ENCODE measurements around the gene CCDC88B. TPM values are rescaled to one million over a fixed set of nuclear protein-coding genes. Genes with fewer than 3 reads are reported as not detected.

Gene CCDC88B
- total and polyA plus RNA-seq, 5 donors: 5.9 to 25.1 (median 12.7) TPM

DNA sequence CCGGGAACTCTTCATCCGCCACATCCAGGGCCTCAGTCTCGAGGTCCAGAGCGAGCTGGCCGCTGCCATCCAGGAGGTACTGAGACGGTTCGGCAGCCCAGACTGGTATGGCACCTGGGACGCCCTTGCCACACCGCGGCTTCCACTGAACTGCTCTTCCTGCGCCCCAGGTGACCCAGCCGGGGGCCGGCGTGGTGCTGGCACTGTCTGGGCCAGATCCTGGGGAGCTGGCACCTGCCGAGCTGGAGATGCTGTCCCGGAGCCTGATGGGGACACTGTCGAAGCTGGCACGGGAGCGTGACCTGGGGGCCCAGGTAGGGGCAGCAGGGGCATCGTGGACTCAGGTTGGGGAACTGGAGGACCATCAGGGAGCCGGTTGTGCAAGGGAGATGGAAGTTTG is 1.4 kb downstream of the CCDC88B start:
- no peak overlapping the region for H3K27ac ChIP-seq (ENCODE audit: low read length)
- no peak for ATAC-seq
- no peaks in the 10 kb centered on the region for H3K4me1 ChIP-seq (ENCODE audit: control insufficient read depth, insufficient read depth, low read length)
- H3K4me3 ChIP-seq (ENCODE audit: low read length): no peak overlapping the region
- no peaks in the 10 kb centered on the region for H3K9me3 ChIP-seq (ENCODE audit: control insufficient read depth, low read length)
- WGBS: 80% methylated on average over 21 of the region's 21 CpGs
- DNase-seq: peak in 2 of 3 donors; percentile 66 to 71
- intact Hi-C loops (cut with DNase I): no loop called here
- H3K27me3 ChIP-seq (ENCODE audit: control insufficient read depth, insufficient read depth): no peaks in the 10 kb centered on the region

DNA sequence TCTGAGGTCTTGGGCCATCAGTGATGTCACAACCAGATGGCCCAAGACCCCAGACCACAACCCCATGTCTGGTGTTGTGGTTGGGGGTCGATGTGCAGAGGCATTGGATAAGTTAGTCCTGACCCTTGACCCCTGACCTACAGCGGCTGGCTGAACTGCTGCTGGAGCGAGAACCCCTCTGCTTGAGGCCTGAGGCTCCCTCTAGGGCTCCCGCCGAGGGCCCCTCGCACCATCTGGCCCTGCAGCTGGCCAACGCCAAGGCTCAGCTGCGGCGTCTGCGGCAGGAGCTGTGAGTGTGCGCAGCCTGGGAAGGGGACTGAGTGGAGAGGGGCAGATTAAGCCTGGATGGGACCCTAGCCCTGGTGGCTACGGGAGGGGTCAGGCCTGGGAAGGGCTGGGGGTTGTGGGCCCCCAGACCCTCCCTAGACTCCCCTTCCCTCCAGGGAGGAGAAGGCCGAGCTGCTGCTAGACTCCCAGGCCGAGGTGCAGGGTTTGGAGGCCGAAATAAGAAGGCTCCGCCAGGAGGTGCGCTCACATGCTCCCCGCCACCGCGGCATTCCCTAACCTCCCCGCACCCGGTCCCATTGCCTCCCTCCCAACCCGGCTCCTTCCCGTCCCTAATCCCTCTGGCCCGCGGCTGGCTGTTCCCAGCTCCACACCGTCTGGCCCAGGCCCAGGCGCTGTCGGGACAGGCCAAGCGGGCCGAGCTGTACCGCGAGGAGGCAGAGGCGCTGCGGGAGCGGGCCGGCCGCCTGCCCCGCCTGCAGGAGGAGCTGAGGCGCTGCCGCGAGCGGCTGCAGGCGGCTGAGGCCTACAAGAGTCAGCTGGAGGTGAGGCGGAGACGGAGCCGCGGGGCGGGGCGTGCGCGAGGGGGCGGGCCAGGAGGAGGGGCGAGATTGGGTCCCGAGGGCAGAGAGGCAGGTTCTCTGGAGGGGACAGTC is 2.1 kb downstream of the CCDC88B start:
- intact Hi-C loops (cut with DNase I): no loop called here
- 18% methylated on average over 55 of the region's 55 CpGs for WGBS
- no peaks in the 10 kb centered on the region for H3K4me1 ChIP-seq (ENCODE audit: control insufficient read depth, insufficient read depth, low read length)
- H3K27me3 ChIP-seq (ENCODE audit: control insufficient read depth, insufficient read depth): no peaks in the 10 kb centered on the region
- peak; percentile 91 to 92 for ATAC-seq
- no peaks in the 10 kb centered on the region for H3K9me3 ChIP-seq (ENCODE audit: control insufficient read depth, low read length)
- H3K4me3 ChIP-seq (ENCODE audit: low read length): peak overlapping the region; percentile 12
- peak overlapping the region; percentile 33 for H3K27ac ChIP-seq (ENCODE audit: low read length)
- peak; percentile 90 to 97 (median 95) for DNase-seq

DNA sequence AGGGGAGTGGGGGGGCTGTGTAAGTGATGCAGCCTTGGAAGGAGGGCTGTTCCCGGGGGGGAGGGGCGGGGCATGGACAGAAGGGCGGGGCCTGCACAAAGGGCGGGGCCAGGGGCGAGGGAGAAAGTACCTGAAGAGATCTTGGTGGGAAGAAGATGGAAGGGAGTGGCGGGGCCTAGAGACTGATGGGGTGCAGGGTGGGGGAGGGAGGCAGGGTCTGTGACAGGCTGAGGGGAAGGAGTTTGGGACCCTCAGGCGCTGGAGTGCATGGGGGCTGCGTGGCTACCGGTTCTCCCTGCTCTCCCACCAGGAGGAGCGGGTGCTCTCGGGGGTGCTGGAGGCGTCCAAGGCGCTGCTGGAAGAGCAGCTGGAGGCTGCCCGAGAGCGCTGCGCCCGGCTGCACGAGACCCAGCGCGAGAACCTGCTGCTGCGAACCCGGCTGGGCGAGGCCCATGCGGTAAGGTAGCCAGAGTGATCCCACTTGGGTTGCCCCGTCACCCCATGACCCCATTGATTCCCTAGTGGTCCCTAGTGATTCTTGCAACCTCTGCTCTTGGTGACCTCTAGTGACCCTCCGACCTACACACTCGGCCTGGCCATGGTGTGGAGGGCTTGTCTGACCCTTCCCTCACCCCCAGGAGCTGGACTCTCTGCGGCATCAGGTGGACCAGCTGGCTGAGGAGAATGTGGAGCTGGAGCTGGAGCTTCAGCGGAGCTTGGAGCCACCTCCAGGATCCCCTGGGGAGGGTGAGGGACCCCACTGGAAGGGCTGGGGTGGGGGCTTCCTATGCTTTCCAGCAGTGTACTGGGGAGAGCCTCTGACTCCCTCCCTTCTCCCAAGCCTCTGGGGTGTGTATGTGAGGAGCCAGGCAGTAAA is 3.1 kb downstream of the CCDC88B start:
- Histone ChIP-seq H3K27me3 (ENCODE audit: control insufficient read depth, insufficient read depth) (no peaks in the 10 kb centered on the region), H3K9me3 (ENCODE audit: control insufficient read depth, low read length) (no peaks in the 10 kb centered on the region), H3K4me3 (ENCODE audit: low read length) (peak overlapping the region; percentile 12), H3K27ac (ENCODE audit: low read length) (no peak overlapping the region), H3K4me1 (ENCODE audit: control insufficient read depth, insufficient read depth, low read length) (no peaks in the 10 kb centered on the region)
- DNase-seq (peak in 2 of 3 donors; percentile 38 to 61), ATAC-seq (peak in 1 of 2 donors; percentile 23)
- intact Hi-C loops (cut with DNase I): no loop called here
- 63% methylated on average over 29 of the region's 29 CpGs for WGBS

DNA sequence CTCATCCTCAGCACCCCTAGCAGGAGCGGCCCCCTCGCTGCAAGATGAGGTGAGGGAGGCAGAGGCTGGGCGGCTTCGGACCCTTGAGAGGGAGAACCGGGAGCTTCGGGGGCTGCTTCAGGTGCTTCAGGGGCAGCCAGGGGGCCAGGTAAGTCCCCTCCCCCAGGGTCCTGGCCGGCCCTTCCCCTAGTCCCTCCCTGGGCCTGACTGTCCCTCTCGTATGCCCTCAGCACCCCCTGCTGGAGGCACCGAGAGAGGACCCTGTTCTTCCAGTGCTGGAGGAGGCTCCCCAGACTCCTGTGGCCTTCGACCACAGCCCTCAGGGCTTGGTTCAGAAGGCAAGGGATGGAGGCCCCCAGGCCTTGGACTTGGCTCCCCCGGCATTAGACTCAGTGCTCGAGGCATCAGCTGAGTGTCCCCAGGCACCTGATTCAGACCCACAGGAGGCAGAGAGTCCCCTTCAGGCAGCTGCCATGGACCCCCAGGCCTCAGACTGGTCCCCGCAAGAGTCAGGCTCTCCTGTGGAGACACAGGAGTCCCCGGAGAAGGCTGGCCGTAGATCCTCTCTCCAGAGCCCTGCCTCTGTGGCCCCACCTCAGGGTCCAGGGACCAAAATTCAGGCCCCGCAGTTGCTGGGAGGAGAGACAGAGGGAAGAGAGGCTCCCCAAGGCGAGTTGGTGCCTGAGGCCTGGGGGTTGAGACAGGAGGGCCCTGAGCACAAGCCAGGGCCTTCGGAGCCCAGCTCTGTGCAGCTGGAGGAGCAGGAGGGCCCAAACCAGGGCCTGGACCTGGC is 4.0 kb downstream of the CCDC88B start:
- ATAC-seq (peak in 1 of 2 donors; percentile 4), DNase-seq (peak in 2 of 3 donors; percentile 70 to 73)
- no peak overlapping the region for H3K27ac ChIP-seq (ENCODE audit: low read length)
- H3K27me3 ChIP-seq (ENCODE audit: control insufficient read depth, insufficient read depth): no peaks in the 10 kb centered on the region
- intact Hi-C loops (cut with DNase I): no loop called here
- H3K4me1 ChIP-seq (ENCODE audit: control insufficient read depth, insufficient read depth, low read length): no peaks in the 10 kb centered on the region
- 81% methylated on average over 18 of the region's 18 CpGs for WGBS
- no peak overlapping the region for H3K4me3 ChIP-seq (ENCODE audit: low read length)
- H3K9me3 ChIP-seq (ENCODE audit: control insufficient read depth, low read length): no peaks in the 10 kb centered on the region

DNA sequence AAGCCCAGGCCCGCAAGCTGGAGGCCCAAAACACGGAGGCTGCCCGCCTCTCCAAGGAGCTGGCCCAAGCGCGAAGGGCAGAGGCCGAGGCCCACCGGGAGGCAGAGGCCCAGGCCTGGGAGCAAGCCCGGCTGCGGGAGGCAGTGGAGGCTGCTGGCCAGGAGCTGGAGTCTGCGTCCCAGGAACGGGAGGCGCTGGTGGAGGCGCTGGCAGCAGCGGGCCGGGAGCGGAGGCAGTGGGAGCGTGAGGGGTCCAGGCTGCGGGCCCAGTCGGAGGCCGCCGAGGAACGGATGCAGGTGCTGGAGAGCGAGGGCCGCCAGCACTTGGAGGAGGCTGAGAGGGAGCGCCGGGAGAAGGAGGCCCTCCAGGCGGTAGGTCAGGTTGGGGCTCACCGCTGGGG is 4.8 kb downstream of the CCDC88B start:
- Histone ChIP-seq H3K4me3 (ENCODE audit: low read length) (no peak overlapping the region), H3K4me1 (ENCODE audit: control insufficient read depth, insufficient read depth, low read length) (no peaks in the 10 kb centered on the region), H3K9me3 (ENCODE audit: control insufficient read depth, low read length) (no peaks in the 10 kb centered on the region), H3K27ac (ENCODE audit: low read length) (no peak overlapping the region), H3K27me3 (ENCODE audit: control insufficient read depth, insufficient read depth) (no peaks in the 10 kb centered on the region)
- ATAC-seq (no peak), DNase-seq (peak in 1 of 3 donors; percentile 61)
- 96% methylated on average over 28 of the region's 28 CpGs for WGBS
- intact Hi-C loops (cut with DNase I): no loop called here

DNA sequence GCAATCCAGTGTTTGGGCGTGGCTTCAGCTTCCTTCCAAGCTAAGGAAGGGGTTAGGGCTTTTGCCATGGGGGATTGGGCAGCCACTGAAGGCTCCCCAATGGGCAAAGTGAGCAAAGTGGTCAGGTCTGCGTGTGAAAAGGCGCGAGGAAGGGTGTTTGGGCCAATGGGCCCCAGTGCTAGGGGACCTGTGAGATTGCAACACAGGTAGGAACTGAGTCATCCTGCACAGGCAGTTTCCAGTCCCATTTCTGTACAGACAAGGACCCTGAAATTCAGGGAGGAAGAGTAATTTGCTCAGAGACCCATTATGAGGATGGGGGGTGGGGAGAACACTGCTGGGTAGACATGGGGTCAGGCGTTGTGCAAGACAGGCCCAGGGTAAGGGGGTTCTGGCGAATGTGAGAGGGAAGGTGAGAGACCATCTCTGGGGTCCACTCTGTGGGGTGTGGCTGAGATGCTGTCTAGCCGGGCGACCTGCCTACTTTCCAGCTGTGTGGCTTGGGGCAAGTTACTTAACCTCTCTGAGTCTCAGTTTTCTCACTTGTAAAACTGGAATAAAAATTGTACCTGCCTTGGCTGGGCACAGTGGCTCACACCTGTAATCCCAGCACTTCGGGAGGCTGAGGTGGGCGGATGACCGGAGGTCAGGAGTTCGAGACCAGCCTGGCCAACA is 7.3 kb downstream of the CCDC88B start:
- Histone ChIP-seq H3K4me1 (ENCODE audit: control insufficient read depth, insufficient read depth, low read length) (no peaks in the 10 kb centered on the region), H3K9me3 (ENCODE audit: control insufficient read depth, low read length) (no peaks in the 10 kb centered on the region), H3K27ac (ENCODE audit: low read length) (no peak overlapping the region), H3K4me3 (ENCODE audit: low read length) (no peak overlapping the region), H3K27me3 (ENCODE audit: control insufficient read depth, insufficient read depth) (no peaks in the 10 kb centered on the region)
- ATAC-seq (no peak), DNase-seq (no peak)
- intact Hi-C loops (cut with DNase I): no loop called here
- WGBS: 89% methylated on average over 12 of the region's 12 CpGs

DNA sequence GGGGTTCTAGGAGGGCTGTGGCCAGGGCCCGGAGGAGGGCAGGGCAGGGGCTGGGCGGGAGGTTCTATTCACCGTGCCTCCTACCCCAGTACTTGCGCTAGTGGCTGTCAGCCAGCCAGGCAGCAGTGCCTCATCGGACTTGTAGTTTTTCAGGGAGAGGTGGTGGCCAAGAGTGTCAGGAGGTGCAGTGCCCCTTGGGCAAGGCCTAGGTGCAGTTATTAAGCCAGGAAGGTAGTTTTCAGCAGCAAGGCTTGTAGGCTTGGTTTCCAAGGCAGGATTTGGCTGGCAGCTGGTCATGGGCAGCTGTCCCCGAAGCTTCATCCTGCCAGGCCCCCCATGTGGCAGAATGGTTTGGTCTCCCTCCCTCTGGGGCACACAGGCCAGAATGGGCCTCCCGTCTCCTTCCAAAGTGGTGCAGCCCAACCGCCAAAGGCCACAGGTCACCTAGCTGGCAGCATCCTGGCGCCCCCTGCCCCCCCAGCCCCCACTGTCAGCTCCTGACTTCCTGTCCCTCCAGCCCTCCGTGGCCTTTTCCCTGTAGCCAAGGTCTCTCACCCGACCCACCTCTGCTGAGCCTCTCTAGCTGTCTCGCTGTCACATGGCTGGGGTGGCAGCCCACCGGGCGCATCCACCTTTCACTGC is 8.5 kb downstream of the CCDC88B start:
- intact Hi-C loops (cut with DNase I): no loop called here
- no peaks in the 10 kb centered on the region for H3K9me3 ChIP-seq (ENCODE audit: control insufficient read depth, low read length)
- H3K4me1 ChIP-seq (ENCODE audit: control insufficient read depth, insufficient read depth, low read length): no peaks in the 10 kb centered on the region
- H3K27me3 ChIP-seq (ENCODE audit: control insufficient read depth, insufficient read depth): no peaks in the 10 kb centered on the region
- ATAC-seq (no peak), DNase-seq (peak in 1 of 3 donors; percentile 55)
- no peak overlapping the region for H3K27ac ChIP-seq (ENCODE audit: low read length)
- 60% methylated on average over 14 of the region's 14 CpGs for WGBS
- H3K4me3 ChIP-seq (ENCODE audit: low read length): no peak overlapping the region

DNA sequence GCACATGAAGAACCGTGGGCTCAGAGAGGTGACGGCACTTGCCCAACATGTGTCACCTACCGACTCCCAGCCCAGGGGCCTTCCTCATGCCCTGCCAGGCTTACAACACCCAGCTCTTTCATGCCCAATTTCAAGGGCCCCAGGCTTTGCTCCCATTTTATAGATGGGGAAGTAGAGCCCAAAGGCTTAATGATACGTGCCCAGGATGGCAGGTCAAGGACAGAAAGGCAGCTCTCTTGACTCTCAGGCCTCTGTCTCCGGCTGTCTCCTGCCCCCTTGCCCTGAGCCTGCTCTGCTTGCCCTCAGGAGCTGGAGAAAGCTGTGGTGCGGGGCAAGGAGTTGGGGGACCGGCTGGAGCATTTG is 9.0 kb downstream of the CCDC88B start:
- intact Hi-C loops (cut with DNase I): no loop called here
- WGBS: 86% methylated on average over 7 of the region's 7 CpGs
- ATAC-seq (no peak), DNase-seq (no peak)
- H3K4me1 ChIP-seq (ENCODE audit: control insufficient read depth, insufficient read depth, low read length): no peaks in the 10 kb centered on the region
- H3K9me3 ChIP-seq (ENCODE audit: control insufficient read depth, low read length): no peaks in the 10 kb centered on the region
- H3K27ac ChIP-seq (ENCODE audit: low read length): no peak overlapping the region
- H3K4me3 ChIP-seq (ENCODE audit: low read length): no peak overlapping the region
- H3K27me3 ChIP-seq (ENCODE audit: control insufficient read depth, insufficient read depth): no peaks in the 10 kb centered on the region

DNA sequence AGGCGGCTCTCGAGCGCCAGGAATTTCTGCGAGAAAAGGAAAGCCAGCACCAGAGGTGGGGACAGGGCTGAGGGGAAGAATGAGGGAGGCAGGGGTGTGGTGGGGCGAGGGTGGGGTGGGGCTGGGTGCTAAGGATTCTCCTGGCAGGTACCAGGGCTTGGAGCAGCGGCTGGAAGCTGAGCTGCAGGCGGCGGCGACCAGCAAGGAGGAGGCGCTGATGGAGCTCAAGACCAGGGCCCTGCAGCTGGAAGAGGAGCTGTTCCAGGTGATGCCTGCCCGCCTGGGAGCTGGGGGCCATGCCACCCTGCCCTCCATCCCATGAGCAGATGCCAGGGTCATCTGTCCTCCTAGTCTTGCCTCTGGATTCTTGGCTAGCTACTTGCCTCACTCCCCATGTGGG is 9.4 kb downstream of the CCDC88B start:
- 87% methylated on average over 11 of the region's 11 CpGs for WGBS
- ATAC-seq: no peak
- peak in 1 of 3 donors; percentile 41 for DNase-seq

DNA sequence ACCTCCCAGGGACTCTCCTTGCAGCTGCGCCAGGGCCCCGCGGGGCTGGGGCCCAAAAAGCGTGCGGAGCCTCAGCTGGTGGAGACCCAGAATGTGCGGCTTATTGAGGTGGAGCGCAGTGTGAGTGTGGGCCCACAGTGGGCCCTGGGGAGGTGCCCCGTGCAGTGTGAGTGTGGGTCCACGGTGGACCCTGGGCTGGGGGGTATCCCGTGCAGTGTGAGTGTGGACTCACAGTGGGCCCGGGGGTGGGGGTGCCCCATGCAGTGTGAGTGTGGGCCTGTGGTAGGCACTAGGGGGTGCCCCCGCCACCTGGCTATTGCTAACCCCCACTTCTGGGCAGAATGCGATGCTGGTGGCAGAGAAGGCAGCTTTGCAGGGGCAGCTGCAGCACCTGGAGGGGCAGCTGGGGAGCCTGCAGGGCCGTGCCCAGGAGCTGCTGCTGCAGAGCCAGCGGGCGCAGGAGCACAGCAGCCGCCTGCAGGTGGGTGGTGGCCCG is 11.2 kb downstream of the CCDC88B start:
- 94% methylated on average over 18 of the region's 18 CpGs for WGBS
- DNase-seq (no peak), ATAC-seq (no peak)
- H3K4me3 ChIP-seq (ENCODE audit: low read length): no peak overlapping the region
- intact Hi-C loops (cut with DNase I): no loop called here
- no peak overlapping the region for H3K27ac ChIP-seq (ENCODE audit: low read length)
- H3K27me3 ChIP-seq (ENCODE audit: control insufficient read depth, insufficient read depth): no peaks in the 10 kb centered on the region
- no peaks in the 10 kb centered on the region for H3K9me3 ChIP-seq (ENCODE audit: control insufficient read depth, low read length)
- peaks cover 3% of the 10 kb centered on the region for H3K4me1 ChIP-seq (ENCODE audit: control insufficient read depth, insufficient read depth, low read length)

More for the DNA sequence above, 9.4 kb downstream of the CCDC88B start:
- Histone ChIP-seq H3K9me3 (ENCODE audit: control insufficient read depth, low read length) (no peaks in the 10 kb centered on the region), H3K4me3 (ENCODE audit: low read length) (no peak overlapping the region), H3K4me1 (ENCODE audit: control insufficient read depth, insufficient read depth, low read length) (no peaks in the 10 kb centered on the region), H3K27me3 (ENCODE audit: control insufficient read depth, insufficient read depth) (no peaks in the 10 kb centered on the region), H3K27ac (ENCODE audit: low read length) (no peak overlapping the region)
- intact Hi-C loops (cut with DNase I): no loop called here

All from right cardiac atrium (tissue), 5 donors.